ENCODE results near the gene VRK1. TPM values are rescaled to one million over a fixed set of nuclear protein-coding genes. Genes with fewer than 3 reads are reported as not detected.

The VRK1 gene
- polyA plus RNA-seq, 3 donors: 5.5 to 14.3 (median 13.2) TPM

DNA sequence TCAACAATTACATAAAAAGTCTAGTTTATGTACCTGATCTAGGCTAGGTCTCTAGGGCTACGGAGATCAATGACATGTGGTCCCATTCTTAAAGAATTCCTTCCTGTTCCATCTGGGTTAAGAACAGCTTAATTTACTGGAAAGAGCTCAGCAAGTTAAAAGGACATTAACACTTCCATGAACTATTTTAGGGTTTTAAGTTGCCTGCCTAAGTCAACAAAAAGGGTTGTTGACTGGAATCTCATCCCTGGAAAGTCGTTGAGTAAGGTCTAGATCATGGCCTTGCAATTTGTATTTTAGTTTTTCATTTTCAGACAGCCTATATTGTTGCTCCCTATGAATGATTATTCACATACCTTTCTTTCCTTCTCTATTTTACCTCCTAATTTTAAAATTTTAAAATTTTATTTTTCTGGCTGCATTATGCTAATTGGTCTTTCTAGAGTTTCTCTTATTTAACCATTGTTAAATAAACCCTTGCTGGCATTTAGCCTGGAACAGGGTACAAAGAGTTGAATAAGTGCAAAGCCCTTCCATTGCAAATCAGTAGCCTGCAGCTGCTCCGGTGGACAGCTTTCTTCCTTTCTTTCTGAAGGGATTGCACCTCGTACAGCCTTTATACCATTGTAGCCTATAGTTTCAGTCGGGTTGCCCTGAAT is 66.3 kb downstream of the VRK1 start:
- Histone ChIP-seq H3K36me3 (replicated peaks in 1 of 2; ENCODE audit: control insufficient read depth in 1 of 2, insufficient read depth in 2 of 2, low read length in 2 of 2) (peaks cover 10 to 56% of the 10 kb centered on the region in 2 donors), H3K9ac (ENCODE audit: insufficient read depth, low read length, poor library complexity, severe bottlenecking) (no peak overlapping the region), H3K4me1 (ENCODE audit: control insufficient read depth in 1 of 2, insufficient read depth in 2 of 2, low read length in 2 of 2) (no peaks in the 10 kb centered on the region), H3K79me2 (ENCODE audit: insufficient read depth, low read length) (no peaks in the 10 kb centered on the region), H3K27me3 (ENCODE audit: control insufficient read depth in 2 of 2, insufficient read depth in 2 of 2, low read length in 2 of 2) (no peaks in the 10 kb centered on the region), H3K4me3 (replicated peaks in 1 of 3; ENCODE audit: low read depth in 2 of 3, low read length in 3 of 3) (no peak overlapping the region), H3K27ac (ENCODE audit: low read depth in 1 of 2, low read length in 2 of 2) (no peak overlapping the region), H3K4me2 (replicated peaks; ENCODE audit: extremely low read depth, low read length, poor library complexity, severe bottlenecking) (no peak overlapping the region), H4K20me1 (ENCODE audit: insufficient read depth, low read length) (no peaks in the 10 kb centered on the region), H3K9me3 (replicated peaks in 1 of 2; ENCODE audit: control insufficient read depth in 1 of 2, insufficient read depth in 1 of 2, low read length in 2 of 2) (no peaks in the 10 kb centered on the region), H2AFZ (ENCODE audit: insufficient read depth, low read depth, low read length, poor library complexity, severe bottlenecking) (no peak overlapping the region)
- no peak for DNase-seq
- Mint-ChIP-seq H3K4me3 (no peak overlapping the region), H3K9me3 (no peaks in the 10 kb centered on the region), H3K4me1 (no peaks in the 10 kb centered on the region), H3K27me3 (ENCODE audit: low read depth in 3 of 3) (no peaks in the 10 kb centered on the region), H3K36me3 (peaks cover 48 to 76% of the 10 kb centered on the region in 2 donors), H3K27ac (no peak overlapping the region)
- intact Hi-C loops (cut with micrococcal nuclease): no loop called here
- TF ChIP-seq, protein P1, sequence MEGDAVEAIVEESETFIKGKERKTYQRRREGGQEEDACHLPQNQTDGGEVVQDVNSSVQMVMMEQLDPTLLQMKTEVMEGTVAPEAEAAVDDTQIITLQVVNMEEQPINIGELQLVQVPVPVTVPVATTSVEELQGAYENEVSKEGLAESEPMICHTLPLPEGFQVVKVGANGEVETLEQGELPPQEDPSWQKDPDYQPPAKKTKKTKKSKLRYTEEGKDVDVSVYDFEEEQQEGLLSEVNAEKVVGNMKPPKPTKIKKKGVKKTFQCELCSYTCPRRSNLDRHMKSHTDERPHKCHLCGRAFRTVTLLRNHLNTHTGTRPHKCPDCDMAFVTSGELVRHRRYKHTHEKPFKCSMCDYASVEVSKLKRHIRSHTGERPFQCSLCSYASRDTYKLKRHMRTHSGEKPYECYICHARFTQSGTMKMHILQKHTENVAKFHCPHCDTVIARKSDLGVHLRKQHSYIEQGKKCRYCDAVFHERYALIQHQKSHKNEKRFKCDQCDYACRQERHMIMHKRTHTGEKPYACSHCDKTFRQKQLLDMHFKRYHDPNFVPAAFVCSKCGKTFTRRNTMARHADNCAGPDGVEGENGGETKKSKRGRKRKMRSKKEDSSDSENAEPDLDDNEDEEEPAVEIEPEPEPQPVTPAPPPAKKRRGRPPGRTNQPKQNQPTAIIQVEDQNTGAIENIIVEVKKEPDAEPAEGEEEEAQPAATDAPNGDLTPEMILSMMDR (IDR thresholded peaks at IDR 0.05): no peak
- WGBS (ENCODE audit: insufficient coverage): 100% methylated on average over 2 of the region's 5 CpGs

- Mint-ChIP-seq H3K27ac (no peak overlapping the region), H3K27me3 (ENCODE audit: low read depth in 3 of 3) (no peaks in the 10 kb centered on the region), H3K4me3 (no peak overlapping the region), H3K36me3 (peaks cover 45 to 77% of the 10 kb centered on the region in 2 donors), H3K4me1 (no peaks in the 10 kb centered on the region), H3K9me3 (no peaks in the 10 kb centered on the region)
- peaks cover 6 to 53% of the 10 kb centered on the region in 2 donors for H3K36me3 ChIP-seq (replicated peaks in 1 of 2; ENCODE audit: control insufficient read depth in 1 of 2, insufficient read depth in 2 of 2, low read length in 2 of 2)
- no peak overlapping the region for H3K4me3 ChIP-seq (replicated peaks in 1 of 3; ENCODE audit: low read depth in 2 of 3, low read length in 3 of 3)
- H3K9ac ChIP-seq (ENCODE audit: insufficient read depth, low read length, poor library complexity, severe bottlenecking): no peak overlapping the region
- H3K4me1 ChIP-seq (ENCODE audit: control insufficient read depth in 1 of 2, insufficient read depth in 2 of 2, low read length in 2 of 2): no peaks in the 10 kb centered on the region
- no peak overlapping the region for H2AFZ ChIP-seq (ENCODE audit: insufficient read depth, low read depth, low read length, poor library complexity, severe bottlenecking)
- H3K27ac ChIP-seq (ENCODE audit: low read depth in 1 of 2, low read length in 2 of 2): no peak overlapping the region
- H3K79me2 ChIP-seq (ENCODE audit: insufficient read depth, low read length): no peaks in the 10 kb centered on the region
- H3K9me3 ChIP-seq (replicated peaks in 1 of 2; ENCODE audit: control insufficient read depth in 1 of 2, insufficient read depth in 1 of 2, low read length in 2 of 2): no peaks in the 10 kb centered on the region
- no peak overlapping the region for H3K4me2 ChIP-seq (replicated peaks; ENCODE audit: extremely low read depth, low read length, poor library complexity, severe bottlenecking)
- TF ChIP-seq, protein P1 (IDR thresholded peaks at IDR 0.05): no peak
- no peak for DNase-seq
- intact Hi-C loops (cut with micrococcal nuclease): no loop called here
- no peaks in the 10 kb centered on the region for H4K20me1 ChIP-seq (ENCODE audit: insufficient read depth, low read length)
- no CpG with 5 or more reads among the region's 3 CpGs for WGBS (ENCODE audit: insufficient coverage)
- H3K27me3 ChIP-seq (ENCODE audit: control insufficient read depth in 2 of 2, insufficient read depth in 2 of 2, low read length in 2 of 2): no peaks in the 10 kb centered on the region
These were observed 66.8 kb downstream of the VRK1 start for GRCh38 chr14:96863986-96864330.

Data from CD14-positive monocyte (primary cell).